ENCODE results near the gene KRT8. TPM values are rescaled to one million over a fixed set of nuclear protein-coding genes. Genes with fewer than 3 reads are reported as not detected.

Gene KRT8
- total RNA-seq, 1 donor from 2014 or later: 15.7 TPM

DNA sequence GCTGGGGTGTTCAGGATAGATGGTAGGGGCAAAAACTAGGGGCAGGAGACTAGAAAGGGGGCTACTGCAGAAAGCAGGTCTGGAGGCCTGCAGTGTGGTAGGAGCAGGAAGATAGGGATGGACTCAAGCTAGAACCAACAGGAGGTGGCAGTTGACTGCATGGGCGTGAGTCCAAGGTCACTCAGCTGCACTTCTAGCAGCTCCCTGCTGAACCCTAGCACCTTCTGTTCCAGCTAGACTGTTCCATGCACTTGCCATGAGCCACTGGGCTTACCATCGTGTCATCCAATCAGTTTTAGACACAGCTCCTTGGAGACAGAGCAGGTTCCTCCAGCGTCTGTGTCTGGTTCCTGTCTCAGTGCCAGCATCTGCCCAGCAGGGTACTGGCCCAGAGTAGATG lies 11.3 kb upstream of the KRT8 start:
- DNase-seq (ENCODE audit: low spot score): no peak
- Mint-ChIP-seq H3K36me3 (ENCODE audit: low read depth) (no peaks in the 10 kb centered on the region), H3K27me3 (ENCODE audit: low read depth) (no peaks in the 10 kb centered on the region), H3K4me1 (ENCODE audit: low read depth) (peaks cover under 1% of the 10 kb centered on the region), H3K9me3 (ENCODE audit: low read depth) (no peaks in the 10 kb centered on the region), H3K4me3 (ENCODE audit: unreplicated experiment) (no peak overlapping the region), H3K27ac (ENCODE audit: unreplicated experiment) (no peak overlapping the region)
- TF ChIP-seq, protein P1, sequence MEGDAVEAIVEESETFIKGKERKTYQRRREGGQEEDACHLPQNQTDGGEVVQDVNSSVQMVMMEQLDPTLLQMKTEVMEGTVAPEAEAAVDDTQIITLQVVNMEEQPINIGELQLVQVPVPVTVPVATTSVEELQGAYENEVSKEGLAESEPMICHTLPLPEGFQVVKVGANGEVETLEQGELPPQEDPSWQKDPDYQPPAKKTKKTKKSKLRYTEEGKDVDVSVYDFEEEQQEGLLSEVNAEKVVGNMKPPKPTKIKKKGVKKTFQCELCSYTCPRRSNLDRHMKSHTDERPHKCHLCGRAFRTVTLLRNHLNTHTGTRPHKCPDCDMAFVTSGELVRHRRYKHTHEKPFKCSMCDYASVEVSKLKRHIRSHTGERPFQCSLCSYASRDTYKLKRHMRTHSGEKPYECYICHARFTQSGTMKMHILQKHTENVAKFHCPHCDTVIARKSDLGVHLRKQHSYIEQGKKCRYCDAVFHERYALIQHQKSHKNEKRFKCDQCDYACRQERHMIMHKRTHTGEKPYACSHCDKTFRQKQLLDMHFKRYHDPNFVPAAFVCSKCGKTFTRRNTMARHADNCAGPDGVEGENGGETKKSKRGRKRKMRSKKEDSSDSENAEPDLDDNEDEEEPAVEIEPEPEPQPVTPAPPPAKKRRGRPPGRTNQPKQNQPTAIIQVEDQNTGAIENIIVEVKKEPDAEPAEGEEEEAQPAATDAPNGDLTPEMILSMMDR (IDR thresholded peaks at IDR 0.05): no peak

DNA sequence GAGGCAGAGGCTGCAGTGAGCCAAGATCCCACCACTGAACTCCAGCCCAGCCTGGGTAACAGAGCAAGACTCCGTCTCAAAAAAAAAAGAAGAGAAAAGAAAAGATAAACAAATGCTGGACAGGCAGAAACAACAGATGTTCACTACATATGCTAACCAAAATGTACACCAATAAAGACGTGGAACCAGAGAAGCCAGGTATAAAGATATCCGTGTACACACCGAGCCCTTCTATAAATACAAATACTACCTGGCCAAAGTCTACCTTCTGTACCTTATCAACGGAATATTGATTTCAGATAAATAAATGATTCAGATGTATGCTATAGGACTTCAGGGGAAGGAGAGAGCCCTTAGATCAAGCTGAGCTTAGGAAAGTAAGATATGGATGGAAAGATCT lies 10.8 kb upstream of the KRT8 start:
- H3K9me3 Mint-ChIP-seq (ENCODE audit: low read depth): no peaks in the 10 kb centered on the region
- no peaks in the 10 kb centered on the region for H3K4me1 Mint-ChIP-seq (ENCODE audit: low read depth)
- no peak overlapping the region for H3K4me3 Mint-ChIP-seq (ENCODE audit: unreplicated experiment)
- H3K36me3 Mint-ChIP-seq (ENCODE audit: low read depth): no peaks in the 10 kb centered on the region
- H3K27ac Mint-ChIP-seq (ENCODE audit: unreplicated experiment): no peak overlapping the region
- TF ChIP-seq, protein P1 (IDR thresholded peaks at IDR 0.05): no peak
- H3K27me3 Mint-ChIP-seq (ENCODE audit: low read depth): no peaks in the 10 kb centered on the region
- DNase-seq (ENCODE audit: low spot score): no peak

DNA sequence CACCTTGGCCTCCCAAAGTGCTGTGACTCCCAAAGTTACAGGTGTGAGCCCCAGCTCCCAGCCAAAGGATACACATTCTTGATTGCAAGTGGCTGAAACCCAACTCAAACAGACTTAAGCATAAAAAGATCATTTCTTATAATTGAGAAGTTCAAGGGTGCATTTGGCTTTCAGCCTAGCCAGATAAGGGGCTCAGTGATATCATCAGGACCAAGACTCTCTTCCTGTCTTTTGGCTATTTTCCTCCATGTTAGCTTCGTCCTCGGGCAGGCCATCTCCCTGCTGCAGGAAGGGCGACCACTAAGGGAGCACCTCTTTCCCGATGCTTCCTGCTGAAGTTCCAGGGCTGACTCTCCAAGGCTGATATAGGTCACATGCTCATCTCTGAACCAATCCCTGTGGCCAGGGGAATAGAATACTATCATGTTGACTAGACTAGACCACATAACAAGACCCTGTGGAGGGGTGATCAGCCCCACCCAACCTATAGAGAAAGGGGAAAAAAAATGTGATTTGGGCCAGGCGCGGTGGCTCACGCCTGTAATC lies 9.8 kb upstream of the KRT8 start:
- Mint-ChIP-seq H3K27ac (ENCODE audit: unreplicated experiment) (no peak overlapping the region), H3K4me1 (ENCODE audit: low read depth) (no peaks in the 10 kb centered on the region), H3K4me3 (ENCODE audit: unreplicated experiment) (no peak overlapping the region), H3K27me3 (ENCODE audit: low read depth) (no peaks in the 10 kb centered on the region), H3K36me3 (ENCODE audit: low read depth) (no peaks in the 10 kb centered on the region), H3K9me3 (ENCODE audit: low read depth) (no peaks in the 10 kb centered on the region)
- DNase-seq (ENCODE audit: low spot score): no peak
- TF ChIP-seq, protein P1 (IDR thresholded peaks at IDR 0.05): no peak

DNA sequence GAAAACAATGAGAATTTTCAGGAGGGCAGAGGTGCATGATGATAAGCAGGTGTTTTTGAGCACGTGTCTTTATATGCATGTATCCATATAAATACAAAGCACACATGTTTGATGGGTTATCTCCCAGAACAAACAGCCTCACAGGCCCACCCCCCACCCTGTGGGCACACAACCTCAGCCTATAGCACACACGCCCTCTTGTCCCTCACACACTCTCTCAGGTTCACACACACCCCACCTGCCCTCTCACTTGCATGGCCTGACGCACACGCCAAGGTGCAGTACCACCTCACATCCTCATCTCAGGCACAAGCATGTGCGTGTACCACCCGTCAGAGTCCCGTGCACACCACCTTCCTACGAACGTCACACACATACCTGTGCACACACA lies 8.6 kb upstream of the KRT8 start:
- H3K4me1 Mint-ChIP-seq (ENCODE audit: low read depth): no peaks in the 10 kb centered on the region
- DNase-seq (ENCODE audit: low spot score): no peak
- no peak overlapping the region for H3K27ac Mint-ChIP-seq (ENCODE audit: unreplicated experiment)
- no peaks in the 10 kb centered on the region for H3K27me3 Mint-ChIP-seq (ENCODE audit: low read depth)
- no peak overlapping the region for H3K4me3 Mint-ChIP-seq (ENCODE audit: unreplicated experiment)
- TF ChIP-seq, protein P1 (IDR thresholded peaks at IDR 0.05): no peak
- no peaks in the 10 kb centered on the region for H3K36me3 Mint-ChIP-seq (ENCODE audit: low read depth)
- H3K9me3 Mint-ChIP-seq (ENCODE audit: low read depth): no peaks in the 10 kb centered on the region

DNA sequence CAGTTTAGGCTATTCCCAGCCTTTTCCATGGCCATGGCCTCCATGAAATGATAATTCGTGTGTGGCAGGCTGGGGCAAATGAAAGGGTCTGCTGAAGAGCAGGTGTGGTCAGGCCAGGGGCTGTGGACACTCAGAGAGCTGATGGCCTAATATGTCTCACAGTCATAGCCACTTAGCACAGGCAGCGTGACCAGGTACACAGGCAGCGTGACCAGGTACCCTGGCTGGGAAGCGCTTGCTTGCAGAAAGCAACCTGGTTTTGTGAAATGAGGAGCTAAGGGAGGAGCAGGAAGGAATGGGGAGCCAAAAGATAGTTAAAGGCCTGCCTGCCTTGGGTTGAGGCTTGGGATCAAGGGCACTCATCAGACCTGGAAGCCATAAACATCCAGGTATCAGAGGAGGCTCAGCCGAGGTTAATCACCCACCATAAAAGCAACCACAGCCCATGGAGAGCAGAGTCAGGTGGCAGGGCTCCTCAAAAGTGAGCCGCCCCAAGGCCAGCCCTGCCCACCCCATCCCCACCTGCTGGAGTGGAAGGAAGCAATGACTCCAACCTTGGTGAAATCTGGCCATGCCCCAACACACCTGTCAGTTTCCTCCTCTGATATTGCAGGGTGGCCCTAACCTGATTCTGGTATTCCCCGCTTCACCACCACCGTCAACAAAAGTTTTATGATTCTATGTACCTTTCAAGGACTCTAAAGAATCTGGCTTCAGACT lies 8.0 kb upstream of the KRT8 start:
- TF ChIP-seq, protein P1 (IDR thresholded peaks at IDR 0.05): no peak
- Mint-ChIP-seq H3K36me3 (ENCODE audit: low read depth) (no peaks in the 10 kb centered on the region), H3K27ac (ENCODE audit: unreplicated experiment) (no peak overlapping the region), H3K4me1 (ENCODE audit: low read depth) (no peaks in the 10 kb centered on the region), H3K27me3 (ENCODE audit: low read depth) (no peaks in the 10 kb centered on the region), H3K4me3 (ENCODE audit: unreplicated experiment) (no peak overlapping the region), H3K9me3 (ENCODE audit: low read depth) (no peaks in the 10 kb centered on the region)
- DNase-seq (ENCODE audit: low spot score): no peak

All from chondrocyte (in vitro differentiated cells).